Activated CD4-positive, alpha-beta T cell treated with anti-CD3 and anti-CD28 coated beads for 36 hours (primary cell): ENCODE data around the gene NFIX. TPM values are rescaled to one million over a fixed set of nuclear protein-coding genes. Genes with fewer than 3 reads are reported as not detected.
A peak's percentile ranks its signal among the peaks of the same experiment; 100 is the strongest.

Source experiments
- ATAC-seq: fragments of 200-7000 bp; cut with Tn5 transposase; one replicate; pipeline ENCODE4 v1.10.0; 2021; ENCODE audit warnings: mild to moderate bottlenecking, moderate library complexity
- CTCF ChIA-PET: fragments of 350-600 bp; sonication (Branson Sonifier 250); formaldehyde crosslinking; loops from one replicate; lab custom pipeline; 2021; ENCODE audit warnings: antibody characterized with exemption; lab: Charles Lee
- POLR2A ChIA-PET: fragments of 350-600 bp; sonication (Branson Sonifier 250); formaldehyde crosslinking; loops from one replicate; lab custom pipeline; 2021; ENCODE audit warnings: antibody characterized with exemption, inconsistent platforms; lab: Charles Lee
- DNase-seq: peaks from one replicate; pipeline ENCODE4 v3.0.0-alpha.2; 2020
- H3K27ac Mint-ChIP-seq: one replicate; pipeline ENCODE4 v1.8.0; 2021; ENCODE audit warnings: mixed read lengths
- H3K27me3 Mint-ChIP-seq: one replicate; pipeline ENCODE4 v1.8.0; 2021; ENCODE audit warnings: mixed read lengths
- H3K36me3 Mint-ChIP-seq: one replicate; pipeline ENCODE4 v1.8.0; 2021; ENCODE audit warnings: low read depth, mixed read lengths
- H3K4me1 Mint-ChIP-seq: one replicate; pipeline ENCODE4 v1.8.0; 2021; ENCODE audit warnings: mixed read lengths
- H3K4me3 Mint-ChIP-seq: one replicate; pipeline ENCODE4 v1.8.0; 2021; ENCODE audit warnings: mild to moderate bottlenecking, moderate library complexity, mixed read lengths
- H3K9me3 Mint-ChIP-seq: one replicate; pipeline ENCODE4 v1.8.0; 2021; ENCODE audit warnings: low read depth, mixed read lengths
- intact Hi-C, 2 experiments: fragments of 100-400 bp; cut with DNase I in 1 of 2; cut with micrococcal nuclease in 1 of 2; formaldehyde crosslinking; loops; one replicate each; pipeline versions ENCODE4 v1.14.2 to v1.15.1; 2022 to 2024; cut with DNase I, micrococcal nuclease
- total RNA-seq, 2 experiments: library from RNA; stranded (reverse); gene quantifications; one replicate each; pipeline ENCODE4 v1.2.3, GENCODE V29; 2021

The NFIX gene
- total RNA-seq, 2 experiments from 2014 or later: 4.3 to 4.8 TPM

- H3K27ac Mint-ChIP-seq: no peak overlapping the region
- ChIA-PET POLR2A (no interaction called here), CTCF (no interaction called here)
- intact Hi-C loops: loop anchor here in 1 of 2 experiments (1.0 to 5.0 kb wide), 4 partner anchors 54 to 264 kb away; partner anchors contain the start of genes KLF1 and RTBDN
- H3K4me3 Mint-ChIP-seq: peak overlapping the region; percentile 65
- peaks cover 32% of the 10 kb centered on the region for H3K27me3 Mint-ChIP-seq
- peaks cover 54% of the 10 kb centered on the region for H3K4me1 Mint-ChIP-seq
- ATAC-seq: no peak
- peak; percentile 54 for DNase-seq
- H3K36me3 Mint-ChIP-seq: peaks cover 5% of the 10 kb centered on the region
- no peaks in the 10 kb centered on the region for H3K9me3 Mint-ChIP-seq
These were observed 103.2 kb downstream of the NFIX start for GRCh38 chr19:13098277-13099072.

- H3K36me3 Mint-ChIP-seq: peaks cover 5% of the 10 kb centered on the region
- peaks cover 32% of the 10 kb centered on the region for H3K27me3 Mint-ChIP-seq
- no peaks in the 10 kb centered on the region for H3K9me3 Mint-ChIP-seq
- intact Hi-C loops: loop anchor here in 1 of 2 experiments (1.0 to 5.0 kb wide), 3 partner anchors 53 to 265 kb away; partner anchors contain the start of genes KLF1 and RTBDN
- POLR2A ChIA-PET: interaction anchor here (0.9 to 1.0 kb wide), 2 partner anchors 56 to 65 kb away, joined by 3 to 4 read pairs; no protein-coding TSS in a partner anchor
- H3K4me1 Mint-ChIP-seq: peaks cover 54% of the 10 kb centered on the region
- DNase-seq: peak; percentile 89
- ATAC-seq: peak; percentile 61
- peak overlapping the region; percentile 65 for H3K4me3 Mint-ChIP-seq
- CTCF ChIA-PET: interaction anchor here (0.5 to 2.4 kb wide), 7 partner anchors 33 to 321 kb away, joined by 3 to 10 read pairs (median 4); no protein-coding TSS in a partner anchor
- peak overlapping the region; percentile 85 for H3K27ac Mint-ChIP-seq
These were observed 104.1 kb downstream of the NFIX start for GRCh38 chr19:13099073-13099999.

GRCh38 chr19:13100031-13100588, 104.8 kb downstream of the NFIX start:
- peaks cover 56% of the 10 kb centered on the region for H3K4me1 Mint-ChIP-seq

GRCh38 chr19:13100841-13101589, 105.7 kb downstream of the NFIX start:
- peaks cover 24% of the 10 kb centered on the region for H3K27me3 Mint-ChIP-seq
- POLR2A ChIA-PET: interaction anchor here (0.6 to 0.9 kb wide), 3 partner anchors 63 to 782 kb away, joined by 3 to 5 read pairs (median 3); partner anchors contain the start of gene TRIR
- no peaks in the 10 kb centered on the region for H3K9me3 Mint-ChIP-seq
- no peak for ATAC-seq
- H3K27ac Mint-ChIP-seq: peak overlapping the region; percentile 37
- peak overlapping the region; percentile 62 for H3K4me3 Mint-ChIP-seq
- peaks cover 7% of the 10 kb centered on the region for H3K36me3 Mint-ChIP-seq
- peaks cover 52% of the 10 kb centered on the region for H3K4me1 Mint-ChIP-seq
- no peak for DNase-seq
- CTCF ChIA-PET: interaction anchor here (0.5 to 2.4 kb wide), 5 partner anchors 10 to 136 kb away, joined by 3 to 10 read pairs (median 4); no protein-coding TSS in a partner anchor
- intact Hi-C loops: loop anchor here (1.0 to 5.0 kb wide), 3 partner anchors 16 to 161 kb away; partner anchors contain the start of gene TRMT1 (in 1 of the 2)

More at GRCh38 chr19:13100031-13100588, 104.8 kb downstream of the NFIX start:
- peak; percentile 84 for DNase-seq
- peak; percentile 72 for ATAC-seq
- peak overlapping the region; percentile 49 for H3K4me3 Mint-ChIP-seq
- H3K9me3 Mint-ChIP-seq: no peaks in the 10 kb centered on the region
- peaks cover 27% of the 10 kb centered on the region for H3K27me3 Mint-ChIP-seq
- CTCF ChIA-PET: interaction anchor here (0.5 to 2.4 kb wide), 6 partner anchors 32 to 135 kb away, joined by 3 to 10 read pairs (median 4); no protein-coding TSS in a partner anchor
- H3K36me3 Mint-ChIP-seq: peaks cover 7% of the 10 kb centered on the region
- POLR2A ChIA-PET: interaction anchor here (0.9 to 1.0 kb wide), 2 partner anchors 55 to 64 kb away, joined by 3 to 4 read pairs; no protein-coding TSS in a partner anchor
- H3K27ac Mint-ChIP-seq: peak overlapping the region; percentile 85
- intact Hi-C loops: loop anchor here (1.0 to 5.0 kb wide), 3 partner anchors 17 to 162 kb away; partner anchors contain the start of gene TRMT1 (in 1 of the 2)

DNA sequence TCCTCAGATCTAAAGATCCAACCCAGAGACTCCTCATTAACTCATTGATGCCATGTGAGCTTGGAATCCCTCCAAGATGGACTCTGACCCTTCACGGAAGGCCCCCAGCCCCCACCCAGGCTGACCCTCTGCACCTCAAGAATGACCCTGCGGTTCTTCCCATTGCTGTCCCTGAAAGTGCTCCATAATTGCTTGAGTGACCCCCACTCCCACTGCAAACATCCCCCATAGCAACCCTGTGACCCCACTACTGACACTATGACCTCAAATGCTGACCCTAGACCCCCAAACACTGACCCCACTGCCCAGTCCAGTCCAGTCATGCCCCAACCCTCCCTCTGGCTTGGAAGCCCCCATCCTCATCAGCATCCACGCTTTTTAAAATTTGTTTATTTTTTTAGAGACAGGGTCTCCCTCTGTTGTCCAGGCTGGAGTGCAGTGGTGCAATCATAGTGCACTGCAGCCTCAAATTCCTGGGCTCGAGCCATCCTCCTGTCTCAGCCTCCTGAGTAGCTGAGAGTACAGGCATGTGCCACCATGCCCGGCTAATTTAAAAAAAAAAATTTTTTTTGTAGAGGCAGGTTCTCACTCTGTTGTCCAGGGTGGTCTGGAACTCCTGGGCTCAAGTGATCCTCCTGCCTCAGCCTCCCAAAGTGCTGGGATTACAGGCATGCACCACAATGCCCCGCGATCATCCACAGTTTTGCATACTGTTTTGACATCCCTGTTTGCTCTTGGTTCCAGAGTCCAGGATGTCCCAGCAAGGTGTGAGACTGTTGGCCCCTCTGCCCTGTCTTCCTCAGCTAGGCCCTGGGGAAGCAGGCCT, 106.5 kb downstream of the NFIX start:
- H3K27ac Mint-ChIP-seq: peak overlapping the region; percentile 37
- no peaks in the 10 kb centered on the region for H3K9me3 Mint-ChIP-seq
- ChIA-PET CTCF (interaction anchor here (0.6 to 2.4 kb wide), 3 partner anchors 9 to 136 kb away, joined by 3 to 10 read pairs (median 3); no protein-coding TSS in a partner anchor), POLR2A (interaction anchor here (0.6 kb wide), 1 partner anchor 367 kb away, joined by 3 read pairs; the partner anchor contains the start of gene TRIR)
- peaks cover 51% of the 10 kb centered on the region for H3K4me1 Mint-ChIP-seq
- H3K27me3 Mint-ChIP-seq: peaks cover 17% of the 10 kb centered on the region
- peak overlapping the region; percentile 62 for H3K4me3 Mint-ChIP-seq
- intact Hi-C loops: loop anchor here (2.0 to 5.0 kb wide), 2 partner anchors 15 to 160 kb away; partner anchors contain the start of gene TRMT1 (in 1 of the 2)
- no peak for ATAC-seq
- H3K36me3 Mint-ChIP-seq: peaks cover 7% of the 10 kb centered on the region
- DNase-seq: no peak

DNA sequence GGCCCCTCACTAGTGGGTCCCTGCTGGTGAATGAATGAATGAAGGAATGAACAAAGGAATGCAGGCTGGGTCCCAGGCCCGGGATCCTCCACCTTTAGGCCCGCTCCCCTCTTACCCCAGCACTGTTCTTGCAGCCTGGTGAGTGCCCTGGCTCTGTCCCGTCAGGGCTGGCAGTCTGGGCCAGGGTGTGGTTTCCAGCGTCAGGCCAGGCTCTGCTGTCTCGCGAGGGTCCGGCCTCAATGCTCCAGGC, 107.1 kb downstream of the NFIX start:
- Mint-ChIP-seq H3K4me1 (peaks cover 47% of the 10 kb centered on the region), H3K27me3 (peaks cover 13% of the 10 kb centered on the region), H3K36me3 (peaks cover 8% of the 10 kb centered on the region), H3K27ac (no peak overlapping the region), H3K4me3 (peak overlapping the region; percentile 62), H3K9me3 (no peaks in the 10 kb centered on the region)
- POLR2A ChIA-PET: no interaction called here
- DNase-seq: no peak
- no peak for ATAC-seq
- CTCF ChIA-PET: interaction anchor here (0.6 kb wide), 1 partner anchor 72 kb away, joined by 3 read pairs; no protein-coding TSS in a partner anchor
- intact Hi-C loops: loop anchor here in 1 of 2 experiments (5.0 kb wide), 1 partner anchor 160 kb away; no protein-coding TSS in a partner anchor

GRCh38 chr19:13102666-13103580, 107.6 kb downstream of the NFIX start, which contains the start of gene LYL1:
Gene LYL1, minus strand, starts transcription at chr19:13102858. Its CDS starts 1,687 bp downstream, at chr19:13101171.
- Mint-ChIP-seq H3K9me3 (no peaks in the 10 kb centered on the region), H3K4me3 (peak within 1 kb of the TSS; percentile 62), H3K27ac (peak within 1 kb of the TSS; percentile 37), H3K36me3 (peaks cover 11% of the 10 kb centered on the region), H3K27me3 (peaks cover 9% of the 10 kb centered on the region), H3K4me1 (peaks cover 43% of the 10 kb centered on the region)
- POLR2A ChIA-PET: no interaction called here
- CTCF ChIA-PET: interaction anchor here (1.0 to 3.1 kb wide), 3 partner anchors 12 to 137 kb away, joined by 3 to 20 read pairs (median 18); no protein-coding TSS in a partner anchor
- ATAC-seq (no peak), DNase-seq (peak; percentile 54)
- intact Hi-C loops: loop anchor here in 1 of 2 experiments (5.0 kb wide), 1 partner anchor 159 kb away; no protein-coding TSS in a partner anchor

DNA sequence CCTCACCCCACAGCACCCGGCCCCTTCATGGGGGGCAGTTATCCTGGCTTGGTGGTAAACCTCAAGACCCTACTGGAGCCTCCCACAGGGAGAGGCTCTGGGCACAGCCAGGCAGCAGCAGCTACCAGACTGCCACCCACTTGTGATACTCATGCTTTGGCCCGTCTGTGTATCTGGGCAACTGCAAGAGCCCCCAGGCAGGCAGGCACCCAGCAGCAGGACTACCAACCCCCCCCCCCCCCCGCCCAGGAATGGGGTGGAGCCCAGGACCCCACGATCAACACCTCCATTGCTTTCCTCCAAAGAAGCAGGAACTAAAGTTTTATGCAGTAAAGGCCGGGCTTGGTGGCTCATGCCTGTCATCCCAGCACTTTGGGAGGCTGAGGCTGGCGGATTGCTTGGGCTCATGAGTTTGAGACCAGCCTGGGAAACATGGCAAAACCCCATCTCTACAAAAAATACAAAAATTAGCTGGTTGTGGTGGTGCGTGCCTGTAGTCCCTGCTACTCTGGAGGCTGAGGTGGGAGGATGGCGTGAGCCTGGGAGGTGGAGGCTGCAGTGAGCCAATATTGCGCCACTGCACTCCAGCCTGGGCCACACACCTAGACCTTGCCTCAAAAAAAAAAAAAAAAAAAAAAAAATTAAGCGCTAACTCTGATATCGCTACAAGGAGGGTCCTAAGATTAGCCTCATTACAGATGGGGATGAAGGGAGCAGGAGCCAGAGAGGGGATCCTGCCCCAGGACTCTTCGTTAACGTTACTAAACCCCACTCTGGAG, 108.5 kb downstream of the NFIX start:
- peak overlapping the region; percentile 78 for H3K4me3 Mint-ChIP-seq
- H3K27me3 Mint-ChIP-seq: peaks cover 2% of the 10 kb centered on the region
- ATAC-seq (no peak), DNase-seq (no peak)
- H3K27ac Mint-ChIP-seq: no peak overlapping the region
- H3K9me3 Mint-ChIP-seq: no peaks in the 10 kb centered on the region
- intact Hi-C loops: loop anchor here (1.0 to 5.0 kb wide), 5 partner anchors 13 to 159 kb away; partner anchors contain the start of genes IER2 (in 2 of the 2), STX10 (in 2 of the 2) and TRMT1 (in 1 of the 2)
- H3K4me1 Mint-ChIP-seq: peaks cover 37% of the 10 kb centered on the region
- peaks cover 11% of the 10 kb centered on the region for H3K36me3 Mint-ChIP-seq
- ChIA-PET POLR2A (no interaction called here), CTCF (interaction anchor here (0.7 to 3.7 kb wide), 16 partner anchors 9 to 159 kb away, joined by 3 to 27 read pairs (median 5); partner anchors contain the start of gene NACC1)
